Measurements from ENCODE around the gene ZNF575.
"Not testable (repeated sequence)": the region's sequence is repeated elsewhere in the genome, so short reads cannot be mapped to it uniquely, and the experiment has no call there.

Gene ZNF575

DNA sequence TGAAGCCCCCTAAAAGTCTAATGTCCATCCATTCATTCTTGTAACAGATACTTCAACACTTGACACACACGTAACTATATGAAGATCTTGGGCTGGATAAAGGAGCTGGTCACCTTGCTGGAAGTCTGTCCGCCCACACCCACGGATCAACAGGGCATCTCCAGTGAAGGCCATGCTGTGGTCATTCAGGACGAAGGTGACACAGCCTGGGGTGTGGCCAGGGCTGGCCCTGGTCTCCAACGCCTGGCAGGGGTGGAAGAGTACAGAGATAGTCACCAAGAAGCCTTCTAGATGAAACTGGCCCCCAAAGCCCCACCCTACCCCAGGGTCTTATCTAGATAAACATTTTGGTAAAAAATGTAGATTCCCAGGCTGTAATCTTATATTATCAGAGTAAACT is 21.7 kb upstream of the ZNF575 start:
- no peak for DNase-seq (ENCODE audit: low read depth, low spot score)

DNA sequence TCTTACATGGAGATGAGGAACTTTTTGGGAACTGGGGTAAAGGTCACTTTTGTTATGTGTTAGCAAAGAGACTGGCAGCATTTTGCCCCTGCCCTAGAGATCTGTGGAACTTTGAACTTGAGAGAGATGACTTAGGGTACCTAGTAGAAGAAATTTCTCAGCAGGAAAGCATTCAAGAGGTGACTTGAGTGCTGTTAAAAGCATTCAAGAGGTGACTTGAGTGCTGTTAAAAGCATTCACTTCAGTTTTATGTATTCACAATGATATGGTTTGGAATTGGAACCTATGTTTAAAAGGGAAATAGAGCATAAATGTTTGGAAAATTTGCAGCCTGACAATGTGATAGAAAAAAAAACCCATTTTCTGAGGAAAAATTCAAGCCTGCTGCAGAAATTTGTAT is 20.6 kb upstream of the ZNF575 start:
- DNase-seq (ENCODE audit: low read depth, low spot score), result not testable (repeated sequence)

DNA sequence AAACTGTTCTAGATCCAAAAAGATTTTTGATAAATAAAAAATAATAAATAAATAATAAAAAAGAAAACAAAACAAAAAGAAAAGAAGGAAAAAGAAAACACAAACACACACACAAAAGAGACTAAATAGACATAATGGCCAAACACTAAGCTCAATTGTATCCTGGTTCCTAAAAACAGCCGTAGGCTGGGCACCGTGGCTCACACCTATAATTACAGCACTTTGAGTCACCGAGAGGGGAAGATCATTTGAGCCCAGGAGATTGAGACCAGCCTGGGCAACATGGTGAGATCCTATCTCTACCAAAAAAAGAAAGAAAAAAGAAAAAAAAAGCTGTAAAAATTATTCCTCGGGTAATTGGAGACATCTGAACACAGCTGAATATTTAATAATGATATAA is 14.9 kb upstream of the ZNF575 start:
- DNase-seq (ENCODE audit: low read depth, low spot score), result no peak

DNA sequence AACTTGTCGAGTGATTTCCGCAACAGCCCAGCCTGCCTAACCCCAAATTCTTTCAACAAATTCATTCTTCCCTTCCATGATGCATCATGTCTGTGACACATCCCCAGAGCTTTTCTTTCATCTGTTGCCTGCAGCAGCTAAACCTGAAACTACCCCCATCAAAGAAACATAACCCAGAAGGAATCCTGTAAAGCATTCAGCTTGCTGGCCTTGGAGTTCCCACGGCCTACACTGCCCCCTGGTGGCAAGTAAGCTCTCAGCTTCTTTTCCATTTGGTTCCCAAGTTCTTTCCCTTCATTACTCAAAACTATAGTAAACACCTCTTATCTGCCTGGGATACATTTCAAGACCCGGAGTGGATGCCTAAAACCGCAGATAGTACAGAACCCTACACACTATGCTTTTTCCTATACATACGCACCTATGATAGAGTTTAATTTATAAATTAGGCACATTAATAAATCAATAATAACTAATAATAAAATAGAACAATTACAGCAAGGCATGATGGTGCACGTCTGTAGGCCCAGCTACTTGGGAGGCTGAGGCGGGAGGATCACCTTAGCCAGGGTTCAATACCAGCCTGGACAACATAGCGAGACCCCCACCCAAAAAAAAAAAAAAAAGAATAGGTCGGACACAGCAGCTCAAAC is 13.4 kb upstream of the ZNF575 start:
- peak; percentile 45 for DNase-seq (ENCODE audit: low read depth, low spot score)

DNA sequence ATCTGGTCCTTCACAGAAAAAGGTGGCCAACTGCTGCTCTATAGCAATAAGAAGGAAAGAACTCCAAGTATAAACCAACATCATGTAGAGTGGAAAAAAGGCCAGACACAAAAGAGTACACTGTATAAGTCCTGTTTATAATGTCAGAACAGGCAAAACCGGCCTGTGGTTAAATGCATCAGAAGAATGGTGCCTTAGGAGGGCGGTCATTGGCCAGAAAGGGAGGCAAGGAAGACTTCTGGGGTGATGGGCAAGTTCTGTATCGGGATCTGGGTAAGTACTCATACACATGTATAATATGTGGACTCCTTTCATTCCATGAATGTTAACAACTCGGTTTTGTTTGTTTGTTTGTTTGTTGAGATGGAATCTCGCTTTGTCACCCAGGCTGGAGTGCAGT is 10.1 kb upstream of the ZNF575 start:
- DNase-seq (ENCODE audit: low read depth, low spot score), result no peak

DNA sequence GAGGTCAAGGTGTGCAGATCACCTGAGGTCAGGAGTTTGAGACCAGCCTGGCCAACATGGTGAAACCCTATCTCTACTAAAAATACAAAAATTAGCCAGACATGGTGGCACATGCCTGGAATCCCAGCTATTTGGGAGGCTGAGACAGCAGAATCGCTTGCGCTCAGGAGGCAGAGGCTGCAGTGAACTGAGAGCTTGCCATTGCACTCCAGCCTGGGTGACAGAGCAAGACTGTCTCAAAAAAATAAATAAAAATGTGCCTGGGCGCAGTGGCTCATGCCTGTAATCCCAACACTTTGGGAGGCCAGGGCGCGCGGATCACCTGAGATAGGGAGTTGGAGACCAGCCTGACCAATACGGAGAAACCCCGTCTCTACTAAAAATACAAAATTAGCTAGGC is 9.3 kb upstream of the ZNF575 start:
- DNase-seq (ENCODE audit: low read depth, low spot score), result not testable (repeated sequence)

DNA sequence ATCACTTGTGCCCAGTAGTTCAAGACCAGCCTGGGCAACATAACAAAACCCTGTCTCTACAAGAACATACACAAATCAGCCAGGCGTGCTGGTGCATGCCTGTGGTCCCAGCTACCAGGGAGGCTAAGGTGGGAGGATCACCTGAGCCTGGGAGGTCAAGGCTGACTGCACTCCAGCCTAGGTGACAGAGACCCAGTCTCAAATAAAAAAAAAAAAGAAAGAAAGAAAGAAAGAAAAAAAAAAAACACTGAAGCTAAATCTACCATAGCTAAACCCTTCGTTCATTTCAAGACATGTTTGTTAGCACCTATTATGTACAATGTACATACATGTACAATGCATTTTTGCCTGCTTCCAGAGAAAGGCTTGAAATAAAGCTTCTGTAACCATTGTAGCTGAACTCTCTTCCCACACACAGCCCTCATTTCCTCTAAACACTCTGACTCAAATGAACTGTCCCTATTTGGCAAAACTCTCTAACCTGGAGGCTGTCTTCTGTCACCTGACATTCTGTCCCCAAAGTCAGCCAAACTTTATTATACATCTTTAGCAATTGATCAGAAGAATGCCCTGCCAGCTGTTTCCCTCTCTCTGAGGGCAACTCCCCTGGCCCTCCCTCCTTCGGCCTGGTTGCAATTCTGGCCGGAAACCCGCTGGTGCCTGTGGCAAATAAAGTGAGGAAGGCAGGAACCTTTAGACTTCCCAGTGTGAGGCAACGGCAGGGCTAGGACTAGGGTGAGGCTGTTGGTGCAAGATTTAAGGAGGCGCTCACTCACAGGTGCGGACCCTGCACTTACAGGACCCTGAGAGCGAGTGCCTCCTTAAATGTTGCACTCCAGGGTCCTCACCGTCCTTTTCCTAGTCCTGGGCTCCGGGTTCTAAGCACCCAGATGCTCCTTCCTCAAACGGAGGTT is 7.8 kb upstream of the ZNF575 start:
- DNase-seq (ENCODE audit: low read depth, low spot score), result no peak

DNA sequence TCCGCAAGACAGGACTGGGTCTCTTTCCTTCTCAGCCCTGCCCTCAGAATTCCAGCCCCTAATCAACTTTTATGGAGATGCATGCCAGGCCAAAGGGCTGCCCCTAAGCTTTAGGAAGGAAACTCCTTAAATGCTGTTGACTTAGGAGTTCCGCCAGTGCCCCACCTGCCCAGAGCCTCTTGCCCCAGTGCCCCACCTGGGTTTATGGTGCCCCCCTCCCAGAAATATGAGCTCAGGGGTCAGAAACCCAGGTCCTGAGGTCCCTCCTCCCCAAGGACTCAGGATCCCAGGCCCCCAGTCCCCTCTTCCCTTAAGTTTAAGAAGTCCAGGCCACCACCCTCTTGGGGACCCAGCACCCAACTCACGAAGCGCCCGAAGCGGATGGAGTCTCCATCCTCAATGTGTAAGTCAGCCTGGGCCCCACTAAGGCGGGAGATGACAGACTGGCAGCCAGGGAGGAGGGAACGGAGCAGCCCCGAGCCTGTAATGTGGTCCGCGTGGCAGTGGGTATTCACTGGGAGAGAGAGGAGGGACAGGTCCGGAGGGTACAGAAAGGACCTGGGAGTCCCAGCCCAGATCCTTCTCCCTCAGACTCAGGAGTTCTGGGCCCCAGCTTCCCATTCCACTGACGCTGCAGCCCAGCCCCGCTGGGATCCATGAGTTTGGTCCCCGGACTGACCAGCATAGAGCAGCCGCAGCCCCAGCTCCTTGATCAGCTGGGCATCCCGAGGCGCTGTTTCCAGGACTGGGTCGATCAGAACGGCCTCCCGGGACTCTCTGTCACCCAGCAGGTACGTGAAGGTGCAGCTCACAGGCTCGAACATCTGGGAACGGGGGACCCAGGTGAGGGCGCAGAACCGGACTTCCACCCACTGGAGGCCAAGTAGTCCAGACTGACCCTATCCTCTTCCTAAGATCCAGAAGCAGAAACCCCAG is 6.9 kb upstream of the ZNF575 start:
- no peak for DNase-seq (ENCODE audit: low read depth, low spot score)

DNA sequence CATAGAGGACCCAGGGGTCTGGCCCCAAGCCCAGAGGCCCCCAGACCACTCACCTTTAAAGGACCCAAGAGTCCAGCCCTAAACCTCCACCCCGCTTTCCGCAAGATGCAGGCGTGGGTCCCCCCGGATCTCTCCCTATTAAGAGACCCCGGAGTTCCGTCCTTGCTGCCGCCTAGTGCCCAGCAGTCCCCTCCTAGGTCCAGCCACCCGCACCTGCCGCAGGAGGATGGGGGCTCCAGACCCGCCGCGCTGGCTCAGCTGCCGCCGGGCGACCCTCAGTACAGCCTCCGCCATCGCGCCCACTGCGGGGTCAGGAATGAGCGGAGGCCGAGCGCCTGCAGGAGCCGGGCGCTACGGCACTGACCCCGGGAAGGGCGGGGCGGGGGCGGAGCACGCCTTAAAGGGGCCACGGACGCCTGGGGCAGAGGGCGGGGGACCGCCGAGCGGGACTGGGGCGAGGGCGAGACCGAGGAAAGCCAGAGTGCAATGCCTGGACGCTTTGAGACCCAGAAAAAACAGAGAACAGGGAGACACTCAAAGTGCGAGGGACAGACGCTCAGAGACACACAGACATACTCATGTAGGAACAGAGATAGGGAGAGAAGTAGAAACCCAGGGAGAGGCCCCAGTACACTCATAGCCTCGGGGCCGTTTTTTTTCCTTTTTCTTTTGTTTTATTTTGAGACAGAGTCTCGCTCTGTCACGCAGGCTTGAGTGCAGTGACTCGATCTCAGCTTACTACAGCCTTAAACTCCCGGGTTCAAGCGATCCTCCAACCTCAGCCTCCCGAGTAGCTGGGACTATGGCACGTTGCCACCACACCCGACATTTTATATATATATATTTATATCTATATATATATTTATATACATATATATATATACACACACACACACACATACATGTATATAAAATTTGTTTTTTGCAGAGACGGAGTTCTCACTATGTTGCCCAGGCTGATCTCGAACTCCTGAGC is 5.8 kb upstream of the ZNF575 start, which contains the start of gene ETHE1:
ETHE1 (minus strand) TSS at position 318 of the 976 bp plus-strand sequence; CDS start at position 294, 24 bp downstream.
- DNase-seq (ENCODE audit: low read depth, low spot score), result no peak

DNA sequence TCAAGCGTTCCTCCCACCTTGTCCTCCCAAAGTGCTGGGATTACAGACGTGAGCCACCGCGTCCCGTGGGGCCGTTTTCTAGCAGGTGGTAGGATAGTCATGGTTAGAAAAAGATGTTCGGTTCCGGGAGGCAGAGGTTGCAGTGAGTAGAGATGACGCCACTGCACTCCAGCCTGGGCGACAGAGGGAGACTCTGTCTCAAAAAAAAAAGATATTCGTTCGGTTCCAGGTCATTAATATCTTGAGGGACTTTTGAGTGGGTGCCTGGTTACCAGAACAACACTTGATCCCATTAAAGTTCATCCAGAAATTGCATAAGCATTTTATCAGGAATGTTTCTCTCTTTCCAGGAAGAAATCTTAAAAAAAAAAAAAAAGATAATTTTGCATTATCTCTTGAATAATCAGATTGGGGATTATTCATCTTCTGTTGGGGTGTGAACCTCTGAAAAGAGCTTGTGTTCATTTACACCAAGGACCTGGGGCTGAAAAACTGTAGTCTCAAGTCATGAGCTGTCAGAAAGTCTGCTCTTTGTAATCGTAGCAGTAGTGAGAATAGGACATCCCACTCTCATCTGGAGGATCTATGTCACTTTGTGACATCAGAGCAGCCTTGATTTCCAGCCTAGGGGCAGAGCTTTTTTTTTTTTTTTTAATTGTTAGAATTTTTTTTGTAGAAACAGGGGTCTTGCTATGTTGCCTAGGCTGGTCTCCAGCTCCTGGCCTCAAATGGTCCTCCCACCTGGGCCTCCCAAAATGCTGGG is 4.9 kb upstream of the ZNF575 start:
- no peak for DNase-seq (ENCODE audit: low read depth, low spot score)

DNA sequence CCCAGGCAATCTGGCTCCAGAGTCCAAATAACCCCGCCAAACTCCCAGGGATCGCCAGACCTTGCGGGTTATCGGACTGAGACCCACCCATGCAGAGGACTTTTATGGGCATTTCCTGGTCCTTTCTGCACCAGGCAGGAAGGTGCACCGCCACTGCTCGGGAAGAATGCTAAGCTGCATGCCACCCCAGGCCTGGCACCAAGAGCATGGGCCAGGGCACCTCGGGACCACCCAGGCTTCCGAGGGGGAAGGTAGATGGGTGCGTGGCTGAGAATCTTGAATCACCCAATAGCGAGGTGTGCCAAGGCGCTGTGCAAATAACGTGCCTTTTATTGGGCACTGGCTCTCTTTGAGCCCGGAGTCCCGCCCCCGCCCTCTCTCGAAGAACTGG is 422 bp upstream of the ZNF575 start:
- no peak for DNase-seq (ENCODE audit: low read depth, low spot score)

DNA sequence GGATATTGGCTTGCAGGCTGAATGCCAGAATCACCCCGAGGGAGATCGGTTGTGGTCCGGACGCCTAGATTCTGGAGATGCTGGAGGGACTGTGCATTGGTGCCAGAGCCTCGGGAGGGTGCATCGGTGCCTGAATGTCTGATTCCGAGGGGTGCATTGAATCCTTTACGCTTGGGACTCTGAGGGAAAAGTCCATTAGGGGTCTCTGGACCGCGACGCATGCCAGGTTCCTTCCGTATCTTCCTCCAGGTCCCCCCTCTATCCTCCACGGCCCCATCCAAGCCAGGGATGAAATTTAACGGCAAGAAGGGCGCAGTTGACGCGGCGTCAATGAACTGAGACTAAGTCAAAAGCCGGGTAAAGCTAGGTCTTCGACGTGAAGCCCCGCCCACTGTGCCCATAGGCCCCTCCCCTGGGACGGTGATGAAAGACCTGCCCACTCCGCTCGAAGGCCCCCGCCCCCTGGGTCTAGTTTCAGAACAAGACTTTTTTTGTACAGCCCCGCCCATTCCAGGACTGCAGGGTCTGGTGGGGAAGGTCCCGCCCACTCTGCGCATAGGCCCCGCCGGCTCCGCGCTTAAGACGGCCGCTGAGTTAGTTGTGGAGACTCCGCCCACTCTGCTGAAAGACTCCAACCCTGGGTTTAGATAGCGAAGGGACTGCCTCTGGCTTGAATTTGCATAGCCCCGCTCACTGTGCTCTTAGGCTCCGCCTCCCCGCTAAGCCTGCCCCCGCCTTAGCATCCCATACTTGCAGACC is 737 bp downstream of the ZNF575 start:
- peak; percentile 98 for DNase-seq (ENCODE audit: low read depth, low spot score)

DNA sequence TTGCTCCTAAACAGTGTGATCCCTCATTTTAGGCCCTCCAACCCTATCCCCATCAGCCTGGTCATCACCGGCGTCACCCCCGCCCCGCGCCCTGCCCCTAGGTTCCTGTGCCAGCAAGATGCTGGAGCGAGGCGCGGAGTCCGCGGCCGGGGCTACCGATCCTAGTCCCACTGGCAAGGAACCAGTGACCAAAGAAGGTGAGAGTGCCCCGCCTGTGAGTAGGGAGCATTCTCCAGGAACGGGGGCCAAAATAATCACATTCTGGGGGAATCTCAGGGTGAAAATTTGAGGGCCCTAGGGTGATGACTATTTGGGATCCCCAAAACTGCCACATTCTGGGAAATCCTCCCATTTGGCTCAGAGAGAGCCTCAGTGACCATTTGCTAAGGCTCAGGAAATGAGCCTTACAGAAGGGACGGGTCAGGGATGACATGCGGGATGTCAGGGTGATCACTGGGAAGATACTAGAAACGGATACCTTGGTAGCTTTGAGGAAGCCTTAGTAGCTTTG is 1.4 kb downstream of the ZNF575 start:
- DNase-seq (ENCODE audit: low read depth, low spot score), result no peak

DNA sequence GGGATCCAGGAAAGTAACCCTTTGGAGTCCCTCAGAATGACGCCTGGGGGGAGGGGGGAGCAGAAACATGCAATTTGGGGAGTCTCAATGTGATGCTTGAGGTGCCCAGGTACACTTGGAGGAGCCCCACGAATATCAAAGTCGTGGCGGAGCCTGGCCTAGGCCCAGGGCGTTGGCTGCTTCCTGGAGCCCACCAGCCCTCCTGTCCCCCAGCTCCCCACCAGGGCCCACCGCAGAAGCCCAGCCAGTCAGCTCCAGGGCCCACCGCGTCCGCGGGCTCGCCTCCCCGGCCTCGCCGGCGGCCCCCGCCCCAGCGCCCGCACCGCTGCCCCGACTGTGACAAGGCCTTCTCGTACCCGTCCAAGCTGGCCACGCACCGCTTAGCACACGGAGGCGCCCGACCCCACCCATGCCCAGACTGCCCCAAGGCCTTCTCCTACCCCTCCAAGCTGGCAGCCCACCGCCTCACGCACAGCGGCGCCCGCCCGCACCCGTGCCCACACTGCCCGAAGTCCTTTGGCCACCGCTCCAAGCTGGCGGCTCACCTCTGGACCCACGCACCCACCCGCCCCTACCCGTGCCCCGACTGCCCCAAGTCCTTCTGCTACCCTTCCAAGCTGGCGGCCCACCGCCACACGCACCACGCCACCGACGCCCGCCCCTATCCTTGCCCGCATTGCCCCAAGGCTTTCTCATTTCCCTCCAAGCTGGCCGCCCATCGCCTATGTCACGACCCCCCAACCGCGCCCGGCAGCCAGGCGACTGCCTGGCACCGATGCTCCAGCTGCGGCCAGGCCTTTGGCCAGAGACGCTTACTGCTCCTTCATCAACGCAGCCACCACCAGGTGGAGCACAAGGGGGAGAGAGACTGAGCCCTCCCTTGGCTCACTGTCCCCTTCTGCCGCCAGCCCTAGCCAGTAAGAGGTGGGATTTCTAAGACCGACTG is 2.1 kb downstream of the ZNF575 start:
- no peak for DNase-seq (ENCODE audit: low read depth, low spot score)

DNA sequence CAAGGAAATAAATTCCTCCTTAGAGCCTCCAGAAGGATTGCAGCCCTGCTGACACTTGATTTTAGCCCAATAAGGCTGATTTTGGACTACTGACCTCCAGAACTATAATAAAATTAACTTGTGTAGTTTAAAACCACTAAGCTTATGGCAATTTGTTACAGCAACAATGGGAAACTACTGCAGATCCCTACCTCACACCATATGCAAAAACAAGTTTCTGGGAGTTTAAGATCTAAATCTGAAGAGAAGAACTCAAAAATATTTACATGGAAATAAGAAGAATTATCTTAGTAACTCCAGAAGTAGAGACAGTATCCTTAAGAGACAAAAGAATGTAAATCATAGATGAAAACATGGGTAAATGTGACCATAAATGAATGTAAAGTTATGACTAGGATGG is 5.9 kb downstream of the ZNF575 start:
- DNase-seq (ENCODE audit: low read depth, low spot score), result no peak

DNA sequence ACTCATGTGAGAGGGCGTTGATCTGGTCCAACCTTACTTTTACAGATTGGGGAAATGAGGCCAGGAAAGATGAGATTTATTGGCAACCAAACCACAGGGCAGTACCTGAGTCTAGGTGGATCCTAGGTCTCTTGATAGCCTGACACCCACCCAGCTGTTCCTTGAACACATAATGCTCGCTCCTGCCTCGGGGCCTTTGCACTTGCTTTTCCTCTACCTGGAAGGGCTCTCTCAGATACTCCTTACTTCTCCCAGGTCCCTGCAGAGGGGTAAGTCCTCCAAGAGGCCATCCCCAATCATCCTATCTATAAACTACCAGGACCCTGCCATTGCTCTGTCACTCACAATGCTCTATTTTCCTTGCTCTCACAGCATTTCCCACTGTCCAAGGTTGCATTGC is 7.4 kb downstream of the ZNF575 start:
- DNase-seq (ENCODE audit: low read depth, low spot score), result no peak

DNA sequence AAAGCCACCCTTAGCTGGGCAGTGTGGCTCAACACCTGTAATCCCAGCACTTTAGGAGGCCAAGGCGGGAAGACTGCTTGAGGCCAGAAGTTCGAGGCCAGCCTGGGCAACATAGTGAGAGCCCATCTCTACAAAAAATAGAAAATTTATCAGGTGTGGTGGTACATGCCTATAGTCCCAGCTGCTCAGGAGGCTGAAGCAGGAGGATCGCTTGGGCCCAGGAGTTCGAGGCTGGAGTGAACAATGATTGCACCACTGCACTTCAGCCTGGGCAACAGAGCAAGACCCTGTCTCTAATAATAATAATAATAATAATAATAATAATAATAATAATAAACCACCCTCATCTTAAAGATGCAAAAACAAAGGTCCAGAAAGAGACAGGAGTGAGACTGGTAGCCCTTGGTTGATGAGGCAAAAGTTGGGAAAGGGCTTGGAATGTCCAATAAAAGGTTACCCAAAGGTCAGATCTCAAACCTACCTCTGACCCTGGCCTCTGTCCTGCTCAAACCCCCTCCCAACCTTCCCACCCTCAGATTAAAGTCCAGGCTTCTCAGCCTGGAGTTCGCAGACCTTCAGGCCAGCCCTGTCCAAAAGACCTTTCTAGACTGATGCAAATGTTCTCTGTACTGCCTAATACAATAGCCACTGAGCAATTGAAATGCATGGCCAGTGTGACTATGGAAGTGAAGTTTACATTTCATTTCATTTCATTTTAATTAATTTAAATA is 9.1 kb downstream of the ZNF575 start:
- no peak for DNase-seq (ENCODE audit: low read depth, low spot score)

Data from brain pericyte (primary cell).